ENCODE results near the gene JAGN1. TPM values are rescaled to one million over a fixed set of nuclear protein-coding genes. Genes with fewer than 3 reads are reported as not detected.
"Not testable (repeated sequence)": the region's sequence is repeated elsewhere in the genome, so short reads cannot be mapped to it uniquely, and the experiment has no call there.

The JAGN1 gene
- polyA plus RNA-seq, 1 donor (not counting 4 experiments of a cell fraction or from before 2014, with no cell fraction given): 48.0 TPM

GRCh38 chr3:9938966-9939365 is 48.6 kb downstream of the JAGN1 start:
- Histone ChIP-seq H3K4me1 (ENCODE audit: control insufficient read depth, extremely low read depth, insufficient read depth, low read length) (peaks cover 13% of the 10 kb centered on the region), H3K4me3 (ENCODE audit: control insufficient read depth in 2 of 3, extremely low read depth in 1 of 3, insufficient read depth in 2 of 3, low read depth in 1 of 3, low read length in 3 of 3) (no peak overlapping the region), H3K4me2 (ENCODE audit: control insufficient read depth, extremely low read depth, insufficient read depth, low read depth, low read length) (no peak overlapping the region), H3K9me3 (ENCODE audit: control insufficient read depth, low read depth, low read length) (no peaks in the 10 kb centered on the region), H3K79me2 (ENCODE audit: control insufficient read depth, insufficient read depth, low read length) (peaks cover 4% of the 10 kb centered on the region), H3K27ac (ENCODE audit: control insufficient read depth, insufficient read depth, low read length) (no peak overlapping the region), H3K9ac (ENCODE audit: control insufficient read depth, extremely low read depth, insufficient read depth, low read length) (no peak overlapping the region), H3K27me3 (ENCODE audit: control insufficient read depth, extremely low read depth, insufficient read depth, low read length) (no peaks in the 10 kb centered on the region), H3K36me3 (ENCODE audit: control insufficient read depth in 2 of 2, extremely low read depth in 1 of 2, insufficient read depth in 2 of 2, low read length in 2 of 2) (peaks cover 4 to 19% of the 10 kb centered on the region in 2 experiments), H2AFZ (ENCODE audit: control insufficient read depth, low read length) (no peak overlapping the region), H4K20me1 (ENCODE audit: control insufficient read depth, extremely low read depth, insufficient read depth, low read length) (no peaks in the 10 kb centered on the region), H3K9me1 (ENCODE audit: control insufficient read depth, extremely low read depth, insufficient read depth, low read length) (no peaks in the 10 kb centered on the region)
- TF ChIP-seq CTCF (optimal IDR thresholded peaks at IDR 0.05 in 1 of 3, IDR thresholded peaks at IDR 0.05 in 1 of 3, conservative IDR thresholded peaks at IDR 0.05 in 1 of 3; ENCODE audit: extremely low read depth in 1 of 3, insufficient read depth in 2 of 3, low read length in 3 of 3) (no peak), EZH2 (IDR thresholded peaks at IDR 0.05; ENCODE audit: low read length) (no peak)
- DNase-seq (ENCODE audit: low read depth, low spot score) (no peak), FAIRE-seq (no peak)
- dilution Hi-C loops (cut with MboI; ENCODE audit: extremely low pct_ligation_motif_present, low sequenced_read_pairs): no loop called here

DNA sequence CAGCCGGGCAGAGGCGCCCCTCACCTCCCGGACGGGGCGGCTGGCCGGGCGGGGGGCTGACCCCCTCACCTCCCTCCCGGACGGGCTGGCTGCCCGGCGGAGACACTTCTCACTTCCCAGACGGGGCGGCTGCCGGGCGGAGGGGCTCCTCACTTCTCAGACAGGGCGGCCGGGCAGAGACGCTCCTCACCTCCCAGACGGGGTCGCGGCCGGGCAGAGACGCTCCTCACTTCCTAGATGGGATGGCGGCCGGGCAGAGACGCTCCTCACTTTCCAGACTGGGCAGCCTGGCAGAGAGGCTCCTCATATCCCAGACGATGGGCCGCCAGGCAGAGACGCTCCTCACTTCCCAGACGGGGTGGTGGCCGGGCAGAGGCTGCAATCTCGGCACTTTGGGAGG is 49.5 kb downstream of the JAGN1 start:
- H3K79me2 ChIP-seq (ENCODE audit: control insufficient read depth, insufficient read depth, low read length); H3K4me3 ChIP-seq (ENCODE audit: control insufficient read depth in 2 of 3, extremely low read depth in 1 of 3, insufficient read depth in 2 of 3, low read depth in 1 of 3, low read length in 3 of 3); H3K4me1 ChIP-seq (ENCODE audit: control insufficient read depth, extremely low read depth, insufficient read depth, low read length); H3K27ac ChIP-seq (ENCODE audit: control insufficient read depth, insufficient read depth, low read length); H3K9me3 ChIP-seq (ENCODE audit: control insufficient read depth, low read depth, low read length); H3K9me1 ChIP-seq (ENCODE audit: control insufficient read depth, extremely low read depth, insufficient read depth, low read length); H4K20me1 ChIP-seq (ENCODE audit: control insufficient read depth, extremely low read depth, insufficient read depth, low read length); H3K4me2 ChIP-seq (ENCODE audit: control insufficient read depth, extremely low read depth, insufficient read depth, low read depth, low read length); H3K9ac ChIP-seq (ENCODE audit: control insufficient read depth, extremely low read depth, insufficient read depth, low read length); DNase-seq (ENCODE audit: low read depth, low spot score); FAIRE-seq; H2AFZ ChIP-seq (ENCODE audit: control insufficient read depth, low read length); H3K27me3 ChIP-seq (ENCODE audit: control insufficient read depth, extremely low read depth, insufficient read depth, low read length); dilution Hi-C loops (cut with MboI; ENCODE audit: extremely low pct_ligation_motif_present, low sequenced_read_pairs): not testable (repeated sequence)
- peaks cover 4 to 22% of the 10 kb centered on the region in 2 experiments for H3K36me3 ChIP-seq (ENCODE audit: control insufficient read depth in 2 of 2, extremely low read depth in 1 of 2, insufficient read depth in 2 of 2, low read length in 2 of 2)

- Histone ChIP-seq H3K27ac (ENCODE audit: control insufficient read depth, insufficient read depth, low read length) (no peak overlapping the region), H3K27me3 (ENCODE audit: control insufficient read depth, extremely low read depth, insufficient read depth, low read length) (no peaks in the 10 kb centered on the region), H3K9me1 (ENCODE audit: control insufficient read depth, extremely low read depth, insufficient read depth, low read length) (no peaks in the 10 kb centered on the region), H4K20me1 (ENCODE audit: control insufficient read depth, extremely low read depth, insufficient read depth, low read length) (no peaks in the 10 kb centered on the region), H3K9me3 (ENCODE audit: control insufficient read depth, low read depth, low read length) (no peaks in the 10 kb centered on the region), H3K4me3 (ENCODE audit: control insufficient read depth in 2 of 3, extremely low read depth in 1 of 3, insufficient read depth in 2 of 3, low read depth in 1 of 3, low read length in 3 of 3) (no peak overlapping the region), H2AFZ (ENCODE audit: control insufficient read depth, low read length) (no peak overlapping the region), H3K36me3 (ENCODE audit: control insufficient read depth in 2 of 2, extremely low read depth in 1 of 2, insufficient read depth in 2 of 2, low read length in 2 of 2) (peaks cover 4 to 22% of the 10 kb centered on the region in 2 experiments), H3K4me2 (ENCODE audit: control insufficient read depth, extremely low read depth, insufficient read depth, low read depth, low read length) (no peak overlapping the region), H3K9ac (ENCODE audit: control insufficient read depth, extremely low read depth, insufficient read depth, low read length) (no peak overlapping the region), H3K4me1 (ENCODE audit: control insufficient read depth, extremely low read depth, insufficient read depth, low read length) (peaks cover under 1% of the 10 kb centered on the region), H3K79me2 (ENCODE audit: control insufficient read depth, insufficient read depth, low read length) (no peaks in the 10 kb centered on the region)
- dilution Hi-C loops (cut with MboI; ENCODE audit: extremely low pct_ligation_motif_present, low sequenced_read_pairs): no loop called here
- DNase-seq (ENCODE audit: low read depth, low spot score) (no peak), FAIRE-seq (no peak)
- TF ChIP-seq CTCF (optimal IDR thresholded peaks at IDR 0.05 in 1 of 3, IDR thresholded peaks at IDR 0.05 in 1 of 3, conservative IDR thresholded peaks at IDR 0.05 in 1 of 3; ENCODE audit: extremely low read depth in 1 of 3, insufficient read depth in 2 of 3, low read length in 3 of 3): no peak
- TF ChIP-seq EZH2 (IDR thresholded peaks at IDR 0.05; ENCODE audit: low read length): no peak
Observed at GRCh38 chr3:9940746-9941145, 50.3 kb downstream of the JAGN1 start.

All from keratinocyte (primary cell).